HEK293 (cell line): ENCODE data around the gene LDB2.

ENCODE experiments used
- CTCF ChIA-PET: fragments of 350-600 bp; formaldehyde crosslinking; extraction: SDS; loops from one replicate; lab custom pipeline; 2021; ENCODE audit warnings: antibody characterized with exemption; lab: Yijun Ruan, JAX
- POLR2A ChIA-PET: fragments of 300-600 bp; formaldehyde crosslinking; extraction: SDS; loops from one replicate; lab custom pipeline; 2020; ENCODE audit warnings: antibody characterized with exemption, inconsistent platforms; lab: Yijun Ruan, JAX
- H3K27ac ChIP-seq: fragments of 200-500 bp; sonication (Bioruptor generic); 2 replicates; pipeline ENCODE4 v1.5.1; 2014; ENCODE audit warnings: low read depth, low read length, control low read depth, inconsistent platforms; ENCODE audit errors: extremely low read depth
- H3K36me3 ChIP-seq, 2 experiments: fragments of 200-500 bp in 1 of 2; sonication (Bioruptor generic) in 1 of 2; 1 replicate in 1 of 2; 2 replicates in 1 of 2; pipeline ENCODE4 v1.5.1; 2014 to 2017; ENCODE audit warnings: inconsistent platforms in 2 of 2, low read length in 2 of 2; ENCODE audit not compliant: control insufficient read depth in 2 of 2, insufficient read depth in 1 of 2
- H3K4me1 ChIP-seq: fragments of 200-500 bp; sonication (Bioruptor generic); 2 replicates; pipeline ENCODE4 v1.5.1; 2014; ENCODE audit warnings: mild to moderate bottlenecking, low read length, inconsistent platforms; ENCODE audit not compliant: control insufficient read depth, insufficient read depth
- H3K4me3 ChIP-seq: 2 replicates; pipeline ENCODE4 v1.5.1; 2011; ENCODE audit warnings: low read depth, mild to moderate bottlenecking, control low read depth, low read length, moderate library complexity
- H3K9me3 ChIP-seq: fragments of 200-500 bp; sonication (Bioruptor generic); 2 replicates; pipeline ENCODE4 v1.5.1; 2014; ENCODE audit warnings: low read depth, low read length, inconsistent platforms; ENCODE audit not compliant: control insufficient read depth, insufficient read depth
- GFI1B ChIP-seq: fragments of 450-650 bp; formaldehyde crosslinking; IDR thresholded peaks from 2 replicates; pipeline ENCODE4 v1.5.1; 2016; ENCODE audit warnings: missing biosample characterization, missing genetic modification characterization
- HOXA7 ChIP-seq: sonication (generic); formaldehyde crosslinking; IDR thresholded peaks from 2 replicates; pipeline ENCODE4 v1.8.1; 2022; ENCODE audit warnings: missing genetic modification reagents, borderline replicate concordance
- MZF1 ChIP-seq: fragments of 450-650 bp; formaldehyde crosslinking; IDR thresholded peaks from 2 replicates; pipeline ENCODE4 v1.5.1; 2017; ENCODE audit warnings: missing biosample characterization, missing genetic modification characterization, borderline replicate concordance
- SCRT1 ChIP-seq: fragments of 450-650 bp; formaldehyde crosslinking; IDR thresholded peaks from 2 replicates; pipeline ENCODE4 v1.5.1; 2016; ENCODE audit warnings: missing biosample characterization, missing genetic modification characterization, borderline replicate concordance
- SP3 ChIP-seq: fragments of 450-650 bp; formaldehyde crosslinking; IDR thresholded peaks from 2 replicates; pipeline ENCODE4 v1.5.1; 2016; ENCODE audit warnings: missing biosample characterization, missing genetic modification characterization
- TSHZ1 ChIP-seq: fragments of 450-650 bp; formaldehyde crosslinking; IDR thresholded peaks from 2 replicates; pipeline ENCODE4 v1.5.1; 2016; ENCODE audit warnings: missing biosample characterization, missing genetic modification characterization, borderline replicate concordance
- ZNF214 ChIP-seq: fragments of 450-650 bp; formaldehyde crosslinking; IDR thresholded peaks from 2 replicates; pipeline ENCODE4 v1.5.1; 2017; ENCODE audit warnings: missing biosample characterization, mild to moderate bottlenecking, missing genetic modification characterization, borderline replicate concordance
- ZNF324 ChIP-seq: fragments of 450-650 bp; formaldehyde crosslinking; IDR thresholded peaks from 2 replicates; pipeline ENCODE4 v1.5.1; 2016; ENCODE audit warnings: missing biosample characterization, missing genetic modification characterization
- ZNF350 ChIP-seq: fragments of 450-650 bp; formaldehyde crosslinking; IDR thresholded peaks from 2 replicates; pipeline ENCODE4 v1.5.0; 2017; ENCODE audit warnings: missing biosample characterization, mild to moderate bottlenecking, missing genetic modification characterization
- ZNF560 ChIP-seq: fragments of 450-650 bp; formaldehyde crosslinking; IDR thresholded peaks from 2 replicates; pipeline ENCODE4 v1.5.1; 2017; ENCODE audit warnings: missing biosample characterization, missing genetic modification characterization, borderline replicate concordance
- ZNF624 ChIP-seq: fragments of 450-650 bp; formaldehyde crosslinking; IDR thresholded peaks from 2 replicates; pipeline ENCODE4 v1.5.1; 2017; ENCODE audit warnings: missing biosample characterization, missing genetic modification characterization
- ZNF830 ChIP-seq: fragments of 450-650 bp; IDR thresholded peaks from 2 replicates; pipeline ENCODE4 v1.5.0; 2018; ENCODE audit warnings: missing biosample characterization, missing genetic modification characterization, low read depth, mild to moderate bottlenecking, moderate library complexity
- ZSCAN18 ChIP-seq: fragments of 450-650 bp; formaldehyde crosslinking; IDR thresholded peaks from 2 replicates; pipeline ENCODE4 v1.5.1; 2016; ENCODE audit warnings: missing biosample characterization, missing genetic modification characterization
- TF ChIP-seq, protein P1 (sequence below): fragments of 450-650 bp; formaldehyde crosslinking; IDR thresholded peaks from 2 replicates; pipeline ENCODE4 v1.5.1; 2017; ENCODE audit warnings: missing biosample characterization, mild to moderate bottlenecking, missing genetic modification characterization, moderate library complexity
- TF ChIP-seq, protein P2 (sequence below): fragments of 450-650 bp; formaldehyde crosslinking; IDR thresholded peaks from 2 replicates; pipeline ENCODE4 v1.5.1; 2017; ENCODE audit warnings: missing biosample characterization, missing genetic modification characterization

The LDB2 gene

DNA sequence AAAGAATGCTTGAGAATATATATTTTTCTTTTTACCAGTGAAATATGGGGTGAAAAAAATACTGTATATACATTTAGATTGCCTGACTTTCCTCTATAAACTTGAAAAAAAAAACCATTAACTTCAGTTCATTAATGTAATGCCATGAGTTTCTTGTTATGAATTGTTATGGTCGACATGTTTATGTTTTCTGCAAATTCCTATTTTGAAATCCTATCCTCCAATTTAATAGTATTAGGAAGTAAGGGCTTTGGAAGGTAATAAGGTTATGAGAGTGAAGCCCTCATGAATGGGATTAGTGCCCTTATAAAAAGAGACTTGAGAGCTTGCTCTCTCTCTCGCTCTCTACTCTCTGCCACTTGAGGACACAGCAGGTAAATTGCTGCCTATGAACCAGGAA is 211.4 kb downstream of the LDB2 start:
- no peaks in the 10 kb centered on the region for H3K9me3 ChIP-seq
- no peak overlapping the region for H3K4me3 ChIP-seq
- POLR2A ChIA-PET = no interaction called here
- no peaks in the 10 kb centered on the region for H3K4me1 ChIP-seq
- no peak for TF ChIP-seq ZNF560 (tag by site-specific recombination)
- no peak for TF ChIP-seq ZNF350 (tag by site-specific recombination)
- TF ChIP-seq, protein P1, sequence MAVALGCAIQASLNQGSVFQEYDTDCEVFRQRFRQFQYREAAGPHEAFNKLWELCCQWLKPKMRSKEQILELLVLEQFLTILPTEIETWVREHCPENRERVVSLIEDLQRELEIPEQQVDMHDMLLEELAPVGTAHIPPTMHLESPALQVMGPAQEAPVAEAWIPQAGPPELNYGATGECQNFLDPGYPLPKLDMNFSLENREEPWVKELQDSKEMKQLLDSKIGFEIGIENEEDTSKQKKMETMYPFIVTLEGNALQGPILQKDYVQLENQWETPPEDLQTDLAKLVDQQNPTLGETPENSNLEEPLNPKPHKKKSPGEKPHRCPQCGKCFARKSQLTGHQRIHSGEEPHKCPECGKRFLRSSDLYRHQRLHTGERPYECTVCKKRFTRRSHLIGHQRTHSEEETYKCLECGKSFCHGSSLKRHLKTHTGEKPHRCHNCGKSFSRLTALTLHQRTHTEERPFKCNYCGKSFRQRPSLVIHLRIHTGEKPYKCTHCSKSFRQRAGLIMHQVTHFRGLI (tag by site-specific recombination) = no peak
- TF ChIP-seq GFI1B = no peak
- no peak for TF ChIP-seq ZNF324 (tag by site-specific recombination)
- TF ChIP-seq SCRT1 (tag by site-specific recombination) = no peak
- TF ChIP-seq ZNF624 (tag by site-specific recombination) = no peak
- no peak for TF ChIP-seq TSHZ1
- no peak for TF ChIP-seq SP3 (tag by site-specific recombination)
- TF ChIP-seq, all 188 proteins: peak for 0
- CTCF ChIA-PET = no interaction called here
- no peak overlapping the region for H3K27ac ChIP-seq
- no peaks in the 10 kb centered on the region for H3K36me3 ChIP-seq

- TF ChIP-seq MZF1 (tag by site-specific recombination) (no peak), HOXA7 (CRISPR knock-in tag) (no peak), ZNF214 (tag by site-specific recombination) (no peak), ZNF830 (tag by site-specific recombination) (no peak), ZSCAN18 (tag by site-specific recombination) (no peak)
- TF ChIP-seq, protein P2, sequence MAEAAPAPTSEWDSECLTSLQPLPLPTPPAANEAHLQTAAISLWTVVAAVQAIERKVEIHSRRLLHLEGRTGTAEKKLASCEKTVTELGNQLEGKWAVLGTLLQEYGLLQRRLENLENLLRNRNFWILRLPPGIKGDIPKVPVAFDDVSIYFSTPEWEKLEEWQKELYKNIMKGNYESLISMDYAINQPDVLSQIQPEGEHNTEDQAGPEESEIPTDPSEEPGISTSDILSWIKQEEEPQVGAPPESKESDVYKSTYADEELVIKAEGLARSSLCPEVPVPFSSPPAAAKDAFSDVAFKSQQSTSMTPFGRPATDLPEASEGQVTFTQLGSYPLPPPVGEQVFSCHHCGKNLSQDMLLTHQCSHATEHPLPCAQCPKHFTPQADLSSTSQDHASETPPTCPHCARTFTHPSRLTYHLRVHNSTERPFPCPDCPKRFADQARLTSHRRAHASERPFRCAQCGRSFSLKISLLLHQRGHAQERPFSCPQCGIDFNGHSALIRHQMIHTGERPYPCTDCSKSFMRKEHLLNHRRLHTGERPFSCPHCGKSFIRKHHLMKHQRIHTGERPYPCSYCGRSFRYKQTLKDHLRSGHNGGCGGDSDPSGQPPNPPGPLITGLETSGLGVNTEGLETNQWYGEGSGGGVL = no peak
- TF ChIP-seq, all 188 proteins: peak for 0
- Histone ChIP-seq H3K4me1 (no peaks in the 10 kb centered on the region), H3K27ac (no peak overlapping the region), H3K36me3 (no peaks in the 10 kb centered on the region), H3K4me3 (no peak overlapping the region), H3K9me3 (no peaks in the 10 kb centered on the region)
- CTCF ChIA-PET = no interaction called here
- POLR2A ChIA-PET = no interaction called here
Measured at GRCh38 chr4:16686195-16686594, 212.2 kb downstream of the LDB2 start.
